ENCODE measurements around the gene DOCK1.

DOCK1 gene

DNA sequence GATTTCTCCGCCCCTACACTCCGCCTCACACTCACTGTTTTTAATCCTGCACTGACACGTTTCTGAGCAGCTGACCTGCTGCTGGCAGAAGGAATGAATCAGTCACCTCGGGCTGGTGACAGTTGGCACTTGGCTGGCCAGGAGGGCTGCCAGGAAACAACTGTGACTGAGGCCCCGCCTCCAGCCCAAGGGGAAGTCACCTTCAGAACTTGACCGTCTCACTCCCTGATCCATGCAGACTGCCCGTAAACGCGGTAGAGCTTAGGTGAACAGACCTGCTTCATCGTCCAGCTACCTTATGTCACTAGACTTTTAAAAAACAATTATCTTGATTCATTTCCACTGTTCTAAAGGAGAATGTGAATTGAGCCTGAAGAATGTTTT, 107.5 kb downstream of the DOCK1 start:
- H3K27ac ChIP-seq (ENCODE audit: low read length), result no peak overlapping the region
- no peak for ATAC-seq (ENCODE audit: insufficient read depth, low read depth)

DNA sequence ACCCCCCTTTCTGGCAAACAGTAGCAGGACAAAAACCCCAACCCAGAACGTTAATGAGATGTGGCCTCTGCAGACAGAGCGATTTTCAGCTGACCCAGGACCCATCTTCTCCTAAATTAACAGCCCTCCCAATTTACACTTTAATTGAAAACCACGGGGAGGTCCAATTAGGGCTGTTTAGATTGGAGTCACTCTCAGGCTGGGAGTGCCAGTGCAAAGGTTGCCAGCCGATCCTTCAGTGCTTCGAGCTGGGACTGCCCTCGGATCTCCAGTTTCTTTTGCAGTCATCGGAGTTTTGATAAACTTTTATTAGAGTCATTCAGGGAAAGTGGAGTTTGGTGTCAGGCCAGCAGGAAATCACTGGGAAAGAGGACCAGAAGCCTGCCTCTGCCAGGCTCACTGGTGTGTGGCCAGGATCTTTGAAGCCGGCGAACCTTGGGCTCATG, 108.0 kb downstream of the DOCK1 start:
- no peak for ATAC-seq (ENCODE audit: insufficient read depth, low read depth)
- H4K20me1 ChIP-seq (ENCODE audit: insufficient read depth, low read length), result no peaks in the 10 kb centered on the region
- H2AFZ ChIP-seq (ENCODE audit: low read depth, low read length), result no peak overlapping the region
- no peak overlapping the region for H3K27ac ChIP-seq (ENCODE audit: low read length)
- no peak overlapping the region for H3K4me3 ChIP-seq (ENCODE audit: low read depth in 1 of 2, low read length in 2 of 2)
- H3K4me2 ChIP-seq (ENCODE audit: insufficient read depth, low read length), result no peak overlapping the region
- TF ChIP-seq, protein P1, sequence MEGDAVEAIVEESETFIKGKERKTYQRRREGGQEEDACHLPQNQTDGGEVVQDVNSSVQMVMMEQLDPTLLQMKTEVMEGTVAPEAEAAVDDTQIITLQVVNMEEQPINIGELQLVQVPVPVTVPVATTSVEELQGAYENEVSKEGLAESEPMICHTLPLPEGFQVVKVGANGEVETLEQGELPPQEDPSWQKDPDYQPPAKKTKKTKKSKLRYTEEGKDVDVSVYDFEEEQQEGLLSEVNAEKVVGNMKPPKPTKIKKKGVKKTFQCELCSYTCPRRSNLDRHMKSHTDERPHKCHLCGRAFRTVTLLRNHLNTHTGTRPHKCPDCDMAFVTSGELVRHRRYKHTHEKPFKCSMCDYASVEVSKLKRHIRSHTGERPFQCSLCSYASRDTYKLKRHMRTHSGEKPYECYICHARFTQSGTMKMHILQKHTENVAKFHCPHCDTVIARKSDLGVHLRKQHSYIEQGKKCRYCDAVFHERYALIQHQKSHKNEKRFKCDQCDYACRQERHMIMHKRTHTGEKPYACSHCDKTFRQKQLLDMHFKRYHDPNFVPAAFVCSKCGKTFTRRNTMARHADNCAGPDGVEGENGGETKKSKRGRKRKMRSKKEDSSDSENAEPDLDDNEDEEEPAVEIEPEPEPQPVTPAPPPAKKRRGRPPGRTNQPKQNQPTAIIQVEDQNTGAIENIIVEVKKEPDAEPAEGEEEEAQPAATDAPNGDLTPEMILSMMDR (IDR thresholded peaks at IDR 0.05; ENCODE audit: borderline replicate concordance, extremely low read depth, low read length, poor library complexity, severe bottlenecking), result no peak
- TF ChIP-seq EZH2 (IDR thresholded peaks at IDR 0.05; ENCODE audit: borderline replicate concordance, low read depth, low read length, severe bottlenecking), result no peak
- H3K9ac ChIP-seq (ENCODE audit: low read depth, low read length), result no peak overlapping the region
- no peaks in the 10 kb centered on the region for H3K36me3 ChIP-seq (ENCODE audit: insufficient read depth, low read length)
- no peaks in the 10 kb centered on the region for H3K4me1 ChIP-seq (ENCODE audit: insufficient read depth, low read length)
- no peaks in the 10 kb centered on the region for H3K79me2 ChIP-seq (ENCODE audit: insufficient read depth, low read length)
- H3K9me3 ChIP-seq (ENCODE audit: insufficient read depth, low read length, severe bottlenecking), result no peaks in the 10 kb centered on the region
- no peaks in the 10 kb centered on the region for H3K27me3 ChIP-seq (ENCODE audit: insufficient read depth, low read length, poor library complexity)
- no peak for DNase-seq

More for the DNA sequence above, 107.5 kb downstream of the DOCK1 start:
- Histone ChIP-seq H3K4me3 (ENCODE audit: low read depth in 1 of 2, low read length in 2 of 2) (no peak overlapping the region), H3K9me3 (ENCODE audit: insufficient read depth, low read length, severe bottlenecking) (no peaks in the 10 kb centered on the region), H3K4me2 (ENCODE audit: insufficient read depth, low read length) (no peak overlapping the region), H3K27me3 (ENCODE audit: insufficient read depth, low read length, poor library complexity) (no peaks in the 10 kb centered on the region), H4K20me1 (ENCODE audit: insufficient read depth, low read length) (no peaks in the 10 kb centered on the region), H3K9ac (ENCODE audit: low read depth, low read length) (no peak overlapping the region), H2AFZ (ENCODE audit: low read depth, low read length) (no peak overlapping the region), H3K4me1 (ENCODE audit: insufficient read depth, low read length) (no peaks in the 10 kb centered on the region), H3K79me2 (ENCODE audit: insufficient read depth, low read length) (no peaks in the 10 kb centered on the region), H3K36me3 (ENCODE audit: insufficient read depth, low read length) (no peaks in the 10 kb centered on the region)
- DNase-seq, result no peak
- TF ChIP-seq EZH2 (IDR thresholded peaks at IDR 0.05; ENCODE audit: borderline replicate concordance, low read depth, low read length, severe bottlenecking), result no peak
- TF ChIP-seq, protein P1 (IDR thresholded peaks at IDR 0.05; ENCODE audit: borderline replicate concordance, extremely low read depth, low read length, poor library complexity, severe bottlenecking), result no peak

GRCh38 chr10:127013691-127014473, 108.7 kb downstream of the DOCK1 start:
- DNase-seq (no peak), ATAC-seq (ENCODE audit: insufficient read depth, low read depth) (no peak)
- H3K27me3 ChIP-seq (ENCODE audit: insufficient read depth, low read length, poor library complexity), result no peaks in the 10 kb centered on the region
- no peak overlapping the region for H2AFZ ChIP-seq (ENCODE audit: low read depth, low read length)
- no peak overlapping the region for H3K9ac ChIP-seq (ENCODE audit: low read depth, low read length)
- H3K36me3 ChIP-seq (ENCODE audit: insufficient read depth, low read length), result no peaks in the 10 kb centered on the region
- H3K27ac ChIP-seq (ENCODE audit: low read length), result no peak overlapping the region
- H3K4me2 ChIP-seq (ENCODE audit: insufficient read depth, low read length), result no peak overlapping the region
- H3K4me3 ChIP-seq (ENCODE audit: low read depth in 1 of 2, low read length in 2 of 2), result no peak overlapping the region
- H3K79me2 ChIP-seq (ENCODE audit: insufficient read depth, low read length), result no peaks in the 10 kb centered on the region
- no peaks in the 10 kb centered on the region for H3K4me1 ChIP-seq (ENCODE audit: insufficient read depth, low read length)
- TF ChIP-seq, protein P1 (IDR thresholded peaks at IDR 0.05; ENCODE audit: borderline replicate concordance, extremely low read depth, low read length, poor library complexity, severe bottlenecking), result no peak
- no peak for TF ChIP-seq EZH2 (IDR thresholded peaks at IDR 0.05; ENCODE audit: borderline replicate concordance, low read depth, low read length, severe bottlenecking)
- H4K20me1 ChIP-seq (ENCODE audit: insufficient read depth, low read length), result no peaks in the 10 kb centered on the region
- H3K9me3 ChIP-seq (ENCODE audit: insufficient read depth, low read length, severe bottlenecking), result no peaks in the 10 kb centered on the region

Measured in DND-41 (cell line).